ENCODE measurements around the gene LRRK1.

LRRK1 gene

GRCh38 chr15:100891307-100892012 is 27.7 kb upstream of the LRRK1 start:
- DNase-seq = no peak

GRCh38 chr15:100892013-100892355 is 27.2 kb upstream of the LRRK1 start:
- DNase-seq = no peak

- no peak for DNase-seq
These were observed 25.7 kb upstream of the LRRK1 start for GRCh38 chr15:100893261-100893963.

- no peak for DNase-seq
These were observed 25.2 kb upstream of the LRRK1 start for GRCh38 chr15:100893964-100894295.

- DNase-seq = no peak
These were observed 23.4 kb upstream of the LRRK1 start for GRCh38 chr15:100895721-100896120.

- no peak for DNase-seq
These were observed 21.7 kb upstream of the LRRK1 start for GRCh38 chr15:100897221-100898151.

- DNase-seq = no peak
These were observed 21.0 kb upstream of the LRRK1 start for GRCh38 chr15:100898152-100898490.

GRCh38 chr15:100898661-100899462 is 20.3 kb upstream of the LRRK1 start:
- no peak for DNase-seq

- no peak for DNase-seq
These were observed 19.6 kb upstream of the LRRK1 start for GRCh38 chr15:100899601-100900000.

- DNase-seq = no peak
These were observed 18.9 kb upstream of the LRRK1 start for GRCh38 chr15:100900136-100900794.

GRCh38 chr15:100900795-100901169 is 18.4 kb upstream of the LRRK1 start:
- no peak for DNase-seq

- no peak for DNase-seq
These were observed 17.9 kb upstream of the LRRK1 start for GRCh38 chr15:100901296-100901695.

GRCh38 chr15:100901702-100902435 is 17.3 kb upstream of the LRRK1 start:
- DNase-seq = no peak

- DNase-seq = peak; percentile 27
These were observed 16.6 kb upstream of the LRRK1 start for GRCh38 chr15:100902436-100903167.

- no peak for DNase-seq
These were observed 16.0 kb upstream of the LRRK1 start for GRCh38 chr15:100903168-100903554.

GRCh38 chr15:100905850-100906249 is 13.3 kb upstream of the LRRK1 start:
- DNase-seq = no peak

- DNase-seq = no peak
These were observed 10.7 kb upstream of the LRRK1 start for GRCh38 chr15:100908466-100908865.

- DNase-seq = no peak
These were observed 9.6 kb upstream of the LRRK1 start for GRCh38 chr15:100909565-100909964.

GRCh38 chr15:100909989-100910955 is 8.9 kb upstream of the LRRK1 start:
- no peak for DNase-seq

GRCh38 chr15:100911086-100911485 is 8.1 kb upstream of the LRRK1 start:
- DNase-seq = no peak
